Activated CD4-positive, alpha-beta T cell treated with anti-CD3 and anti-CD28 coated beads, Interleukin-2, amount 50 U/mL, for 1 hour (primary cell): ENCODE results near the gene SCAF11.

ENCODE experiments used
- DNase-seq: peaks from one replicate; pipeline ENCODE4 v3.0.0-alpha.2; 2020

The SCAF11 gene

GRCh38 chr12:45977620-45978019 is 12.8 kb downstream of the SCAF11 start:
- no peak for DNase-seq

- no peak for DNase-seq
Observed at GRCh38 chr12:45975506-45975905, 14.9 kb downstream of the SCAF11 start.

GRCh38 chr12:45974883-45975282 is 15.5 kb downstream of the SCAF11 start:
- no peak for DNase-seq

- DNase-seq = no peak
Observed at GRCh38 chr12:45974171-45974719, 16.1 kb downstream of the SCAF11 start.

GRCh38 chr12:45973526-45973925 is 16.8 kb downstream of the SCAF11 start:
- no peak for DNase-seq

GRCh38 chr12:45970391-45970790 is 20.0 kb downstream of the SCAF11 start:
- DNase-seq = no peak

GRCh38 chr12:45969084-45969483 is 21.3 kb downstream of the SCAF11 start:
- no peak for DNase-seq

GRCh38 chr12:45966486-45966885 is 23.9 kb downstream of the SCAF11 start:
- no peak for DNase-seq

- DNase-seq = no peak
Observed at GRCh38 chr12:45962553-45963325, 27.6 kb downstream of the SCAF11 start.

GRCh38 chr12:45959728-45960127 is 30.6 kb downstream of the SCAF11 start:
- no peak for DNase-seq

- no peak for DNase-seq
Observed at GRCh38 chr12:45959025-45959424, 31.3 kb downstream of the SCAF11 start.

GRCh38 chr12:45948546-45948945 is 41.8 kb downstream of the SCAF11 start:
- no peak for DNase-seq

GRCh38 chr12:45946435-45946834 is 43.9 kb downstream of the SCAF11 start:
- no peak for DNase-seq

GRCh38 chr12:45944771-45945170 is 45.6 kb downstream of the SCAF11 start:
- no peak for DNase-seq

GRCh38 chr12:45939759-45940158 is 50.6 kb downstream of the SCAF11 start:
- DNase-seq = no peak

- no peak for DNase-seq
Observed at GRCh38 chr12:45938566-45938965, 51.8 kb downstream of the SCAF11 start.

- no peak for DNase-seq
Observed at GRCh38 chr12:45934956-45935355, 55.4 kb downstream of the SCAF11 start.

GRCh38 chr12:45933504-45933903 is 56.9 kb downstream of the SCAF11 start:
- no peak for DNase-seq

GRCh38 chr12:45930369-45930768 is 60.0 kb downstream of the SCAF11 start:
- no peak for DNase-seq

GRCh38 chr12:45928309-45928708 is 62.1 kb downstream of the SCAF11 start:
- no peak for DNase-seq

- no peak for DNase-seq
Observed at GRCh38 chr12:45918818-45919217, 71.6 kb downstream of the SCAF11 start.

- DNase-seq = no peak
Observed at GRCh38 chr12:45915405-45915804, 75.0 kb downstream of the SCAF11 start.

- no peak for DNase-seq
Observed at GRCh38 chr12:45914090-45914489, 76.3 kb downstream of the SCAF11 start.

GRCh38 chr12:45913631-45914030 is 76.7 kb downstream of the SCAF11 start:
- DNase-seq = no peak

- no peak for DNase-seq
Observed at GRCh38 chr12:45912774-45913173, 77.6 kb downstream of the SCAF11 start.
